MM.1S (cell line): ENCODE data around the gene GALR3.

ENCODE experiments used
- DNase-seq: peaks from one replicate; pipeline ENCODE4 v3.0.0-alpha.2; 2015
- H2AFZ ChIP-seq: fragments of 300-600 bp; sonication (generic); 2 replicates; pipeline ENCODE4 v1.6.0; 2016; ENCODE audit warnings: antibody characterized with exemption, low read length
- H3F3A ChIP-seq: fragments of 300-600 bp; sonication (generic); 2 replicates; pipeline ENCODE4 v1.6.1; 2016; ENCODE audit warnings: mild to moderate bottlenecking, antibody characterized with exemption, low read length, moderate library complexity, mixed read lengths; ENCODE audit not compliant: insufficient read depth
- H3K27ac ChIP-seq: fragments of 300-600 bp; sonication (generic); 2 replicates; pipeline ENCODE4 v1.5.1; 2016; ENCODE audit warnings: mild to moderate bottlenecking, low read length
- H3K27me3 ChIP-seq: fragments of 300-600 bp; sonication (generic); replicated peaks from 2 replicates; pipeline ENCODE4 v1.6.0; 2016; ENCODE audit warnings: low read length; ENCODE audit not compliant: insufficient read depth
- H3K36me3 ChIP-seq: fragments of 300-600 bp; sonication (generic); replicated peaks from 2 replicates; pipeline ENCODE4 v1.6.1; 2016; ENCODE audit warnings: mild to moderate bottlenecking, low read length, mixed read lengths; ENCODE audit not compliant: insufficient read depth
- H3K4me1 ChIP-seq: fragments of 300-600 bp; sonication (generic); 2 replicates; pipeline ENCODE4 v1.6.1; 2016; ENCODE audit warnings: low read length, mixed read lengths
- H3K4me2 ChIP-seq: fragments of 300-600 bp; sonication (generic); 2 replicates; pipeline ENCODE4 v1.6.0; 2016; ENCODE audit warnings: low read depth, low read length
- H3K4me3 ChIP-seq: fragments of 300-600 bp; sonication (generic); 2 replicates; pipeline ENCODE4 v1.5.1; 2016; ENCODE audit warnings: low read length, mixed read lengths
- H3K79me2 ChIP-seq: fragments of 300-600 bp; sonication (generic); 2 replicates; pipeline ENCODE4 v1.6.1; 2016; ENCODE audit warnings: mixed run types, low read length, mixed read lengths
- H3K9ac ChIP-seq: fragments of 300-600 bp; sonication (generic); 2 replicates; pipeline ENCODE4 v1.6.1; 2016; ENCODE audit warnings: low read length, mixed read lengths
- H3K9me2 ChIP-seq: fragments of 300-600 bp; sonication (generic); replicated peaks from 2 replicates; pipeline ENCODE4 v1.6.1; 2016; ENCODE audit warnings: mild to moderate bottlenecking, low read length, mixed read lengths; ENCODE audit not compliant: insufficient read depth
- H3K9me3 ChIP-seq: fragments of 300-600 bp; sonication (generic); replicated peaks from 2 replicates; pipeline ENCODE4 v1.6.1; 2016; ENCODE audit warnings: mild to moderate bottlenecking, low read length, mixed read lengths; ENCODE audit not compliant: insufficient read depth
- H4K20me1 ChIP-seq: fragments of 300-600 bp; sonication (generic); 2 replicates; pipeline ENCODE4 v1.6.1; 2016; ENCODE audit warnings: mild to moderate bottlenecking, low read length, moderate library complexity, mixed read lengths; ENCODE audit not compliant: insufficient read depth
- CTCF ChIP-seq: fragments of 300-600 bp; sonication (generic); IDR thresholded peaks from 2 replicates; pipeline ENCODE4 v1.5.1; 2016; ENCODE audit warnings: antibody characterized with exemption, low read length, mixed read lengths
- EZH2 ChIP-seq: fragments of 300-600 bp; sonication (generic); optimal IDR thresholded peaks from 2 replicates; pipeline ENCODE3; 2017; ENCODE audit warnings: low read depth, mild to moderate bottlenecking, antibody characterized with exemption, low read length, mixed read lengths
- EZH2phosphoT487 ChIP-seq: fragments of 300-600 bp; sonication (generic); IDR thresholded peaks from 2 replicates; pipeline ENCODE4 v1.6.1; 2018; ENCODE audit warnings: antibody characterized with exemption, low read length

Gene GALR3, protein sequence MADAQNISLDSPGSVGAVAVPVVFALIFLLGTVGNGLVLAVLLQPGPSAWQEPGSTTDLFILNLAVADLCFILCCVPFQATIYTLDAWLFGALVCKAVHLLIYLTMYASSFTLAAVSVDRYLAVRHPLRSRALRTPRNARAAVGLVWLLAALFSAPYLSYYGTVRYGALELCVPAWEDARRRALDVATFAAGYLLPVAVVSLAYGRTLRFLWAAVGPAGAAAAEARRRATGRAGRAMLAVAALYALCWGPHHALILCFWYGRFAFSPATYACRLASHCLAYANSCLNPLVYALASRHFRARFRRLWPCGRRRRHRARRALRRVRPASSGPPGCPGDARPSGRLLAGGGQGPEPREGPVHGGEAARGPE

DNA sequence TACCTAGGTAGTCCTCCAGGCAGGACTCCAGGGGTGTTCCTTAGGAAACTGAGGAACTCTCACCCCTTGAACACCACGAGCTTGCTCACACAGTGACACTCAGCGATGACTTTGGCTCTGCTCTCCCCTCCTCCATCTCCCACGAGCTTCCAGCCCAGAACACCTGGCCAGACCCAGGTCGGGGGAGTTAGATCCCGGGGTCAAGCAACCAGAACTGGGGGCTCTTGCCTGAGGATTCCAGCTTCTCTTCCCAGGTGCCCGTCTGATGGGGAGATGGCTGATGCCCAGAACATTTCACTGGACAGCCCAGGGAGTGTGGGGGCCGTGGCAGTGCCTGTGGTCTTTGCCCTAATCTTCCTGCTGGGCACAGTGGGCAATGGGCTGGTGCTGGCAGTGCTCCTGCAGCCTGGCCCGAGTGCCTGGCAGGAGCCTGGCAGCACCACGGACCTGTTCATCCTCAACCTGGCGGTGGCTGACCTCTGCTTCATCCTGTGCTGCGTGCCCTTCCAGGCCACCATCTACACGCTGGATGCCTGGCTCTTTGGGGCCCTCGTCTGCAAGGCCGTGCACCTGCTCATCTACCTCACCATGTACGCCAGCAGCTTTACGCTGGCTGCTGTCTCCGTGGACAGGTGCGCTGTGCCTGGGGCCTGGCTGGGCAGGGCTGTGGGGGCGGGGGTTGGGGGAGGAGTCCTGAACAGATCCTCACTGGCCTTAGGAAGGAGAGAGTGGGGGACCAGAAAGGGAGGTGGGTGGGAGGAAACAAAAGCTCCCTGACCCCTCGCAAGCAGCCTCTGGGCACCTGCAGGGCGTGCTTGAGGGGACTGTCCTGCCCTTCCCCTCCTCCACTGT, at the start of gene GALR3:
GALR3 (plus strand) TSS at position 249 of the 852 bp plus-strand sequence; CDS start at position 274, 25 bp downstream.
- no peak for TF ChIP-seq CTCF
- no peak for TF ChIP-seq EZH2phosphoT487
- TF ChIP-seq EZH2: no peak
- Histone ChIP-seq H3K36me3 (no peaks in the 10 kb centered on the region), H3K9me3 (no peaks in the 10 kb centered on the region), H2AFZ (no peak within 1 kb of the TSS), H3K4me2 (no peak within 1 kb of the TSS), H3K9ac (no peak within 1 kb of the TSS), H3K9me2 (no peaks in the 10 kb centered on the region), H3K79me2 (no peaks in the 10 kb centered on the region), H3K4me3 (no peak within 1 kb of the TSS), H3K27me3 (peaks cover 27% of the 10 kb centered on the region), H3K27ac (no peak within 1 kb of the TSS), H4K20me1 (no peaks in the 10 kb centered on the region), H3K4me1 (no peaks in the 10 kb centered on the region), H3F3A (no peaks in the 10 kb centered on the region)
- DNase-seq: no peak

DNA sequence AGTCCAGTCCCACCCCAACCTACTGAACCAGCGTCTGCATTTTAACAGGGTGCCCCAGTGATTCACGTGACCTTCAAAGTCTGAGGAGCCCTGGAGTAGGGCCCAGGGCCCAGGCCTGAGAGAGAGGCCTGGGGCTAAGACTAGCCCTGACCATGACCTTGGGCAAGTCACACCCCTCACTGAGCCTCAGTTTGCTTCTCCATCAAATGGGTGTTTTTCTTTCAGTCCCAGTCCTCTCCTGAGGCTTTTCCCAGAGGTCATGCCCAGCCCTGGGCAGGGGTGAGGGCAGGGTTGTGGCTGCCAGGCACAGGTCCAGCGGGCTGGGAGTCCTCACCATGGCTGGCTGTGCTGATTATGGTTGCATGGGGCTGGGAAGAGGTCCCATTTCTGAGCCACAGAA, 48.5 kb upstream of the GALR3 start:
- H3K36me3 ChIP-seq: no peaks in the 10 kb centered on the region
- H3F3A ChIP-seq: 0 out of 2 replicates have a peak, but pooled peaks cover 3% of the 10 kb centered on the region
- no peak for DNase-seq
- H3K4me3 ChIP-seq: no peak overlapping the region
- no peak overlapping the region for H2AFZ ChIP-seq
- H3K79me2 ChIP-seq: no peaks in the 10 kb centered on the region
- H3K4me2 ChIP-seq: no peak overlapping the region
- H4K20me1 ChIP-seq: no peaks in the 10 kb centered on the region
- H3K27ac ChIP-seq: no peak overlapping the region
- H3K9me3 ChIP-seq: no peaks in the 10 kb centered on the region
- H3K9ac ChIP-seq: no peak overlapping the region
- peaks cover 4% of the 10 kb centered on the region for H3K4me1 ChIP-seq
- no peak for TF ChIP-seq EZH2phosphoT487
- no peak for TF ChIP-seq EZH2
- no peak for TF ChIP-seq CTCF
- no peaks in the 10 kb centered on the region for H3K27me3 ChIP-seq
- H3K9me2 ChIP-seq: no peaks in the 10 kb centered on the region

- Histone ChIP-seq H2AFZ (no peak overlapping the region), H3K27me3 (no peaks in the 10 kb centered on the region), H3K4me1 (peaks cover 4% of the 10 kb centered on the region), H3K4me3 (no peak overlapping the region), H3K4me2 (no peak overlapping the region), H3K27ac (no peak overlapping the region), H3K36me3 (no peaks in the 10 kb centered on the region), H3K9ac (no peak overlapping the region), H3K9me2 (no peaks in the 10 kb centered on the region), H3F3A (0 out of 2 replicates have a peak, but pooled peaks cover 3% of the 10 kb centered on the region), H3K79me2 (no peaks in the 10 kb centered on the region), H4K20me1 (no peaks in the 10 kb centered on the region), H3K9me3 (no peaks in the 10 kb centered on the region)
- TF ChIP-seq EZH2: no peak
- no peak for DNase-seq
Observed at GRCh38 chr22:37775785-37776638, 47.2 kb upstream of the GALR3 start.
